Pancreas (tissue), 10 donors: Measurements from ENCODE around the gene PMCH. TPM values are rescaled to one million over a fixed set of nuclear protein-coding genes. Genes with fewer than 3 reads are reported as not detected.

ENCODE experiments used
- ATAC-seq, 4 donors: fragments of 200-7000 bp; cut with Tn5 transposase; one replicate each; pipeline versions ENCODE4 v1.8.0 to v1.9.1; 2020; ENCODE audit warnings: mild to moderate bottlenecking in 4 of 4, moderate library complexity in 4 of 4
- DNase-seq, 6 donors: peaks; one replicate each; pipeline ENCODE4 v3.0.0-alpha.2; 2020
- FAIRE-seq: peaks from 2 replicates; lab custom pipeline; 2012; peaks lifted over from hg19 to GRCh38; lab: Jason Lieb, UNC
- H3K27ac ChIP-seq, 4 donors: fragments of 200-600 bp; sonication (generic); 1 replicate in 3 of 4; 2 replicates in 1 of 4; pipeline versions ENCODE4 v1.5.0 to v1.8.0; 2020
- H3K27me3 ChIP-seq, 4 donors: fragments of 200-600 bp; one replicate each; pipeline ENCODE4 v1.8.0; 2021
- H3K36me3 ChIP-seq, 3 donors: fragments of 200-600 bp; sonication (generic) in 1 of 3; one replicate each; pipeline versions ENCODE4 v1.5.0 to v1.8.0; 2020 to 2021
- H3K4me1 ChIP-seq, 3 donors: fragments of 200-600 bp; one replicate each; pipeline ENCODE4 v1.8.0; 2021
- H3K4me3 ChIP-seq, 4 donors: fragments of 200-600 bp; sonication (generic) in 2 of 4; one replicate each; pipeline versions ENCODE4 v1.5.0 to v1.8.0; 2020 to 2021
- H3K9me3 ChIP-seq, 4 donors: fragments of 200-600 bp; one replicate each; pipeline ENCODE4 v1.8.0; 2021
- WGBS, 2 donors: extraction: QIAGEN DNeasy Blood & Tissue Kit; methylation state at CpG; one replicate each; pipeline ENCODE4 v1.1.7; 2013; 5-methylcytosine and 5-hydroxymethylcytosine counted together
- intact Hi-C, 3 donors: fragments of 100-400 bp; cut with DNase I; formaldehyde crosslinking; loops; one replicate each; pipeline versions ENCODE4 v1.11.1 to v1.14.2; 2022
- polyA plus RNA-seq, 2 donors: library from polyadenylated mRNA; stranded (reverse); fragments of 200-250 nt; gene quantifications; one replicate each; pipeline ENCODE4 v1.2.3, GENCODE V29; 2013
- total RNA-seq, 6 donors: library from RNA; stranded (reverse); fragmentation: NEBNext Ultra II Directional in 4 of 6; extraction: Animal tissue kit (Norgen Biotek cat#: 25700) in 4 of 6; gene quantifications; one replicate each; pipeline versions ENCODE4 v1.2.1 to v1.2.4, GENCODE V29; 2021 to 2023
- TF ChIP-seq, protein P1 (sequence below), 4 donors: fragments of 200-600 bp; sonication (generic) in 3 of 4; IDR thresholded peaks; one replicate each; pipeline versions ENCODE4 v1.5.0 to v1.8.0; 2021; ENCODE audit warnings: antibody characterized with exemption in 4 of 4
- donor health status: healthy with polysubstance abuse.
- donor health status: DM: no; HTN: no; CAD: no; lungs with moderate emphysema.
- donor health status: DM: no; HTN: no; CAD: no.
- donor health status: control.
- donor health status: control.
- donor health status: Bipolar disorder and iron deficiency.
- donor health status: DM: yes; HTN: yes; CAD: no.
- donor health status: DM: no; HTN: no; CAD: no.
- donor health status: DM: no; HTN: no; CAD: no.
- donor health status: DM: yes; HTN: yes; CAD: no.

Gene PMCH
- total and polyA plus RNA-seq, 8 donors, result not detected

DNA sequence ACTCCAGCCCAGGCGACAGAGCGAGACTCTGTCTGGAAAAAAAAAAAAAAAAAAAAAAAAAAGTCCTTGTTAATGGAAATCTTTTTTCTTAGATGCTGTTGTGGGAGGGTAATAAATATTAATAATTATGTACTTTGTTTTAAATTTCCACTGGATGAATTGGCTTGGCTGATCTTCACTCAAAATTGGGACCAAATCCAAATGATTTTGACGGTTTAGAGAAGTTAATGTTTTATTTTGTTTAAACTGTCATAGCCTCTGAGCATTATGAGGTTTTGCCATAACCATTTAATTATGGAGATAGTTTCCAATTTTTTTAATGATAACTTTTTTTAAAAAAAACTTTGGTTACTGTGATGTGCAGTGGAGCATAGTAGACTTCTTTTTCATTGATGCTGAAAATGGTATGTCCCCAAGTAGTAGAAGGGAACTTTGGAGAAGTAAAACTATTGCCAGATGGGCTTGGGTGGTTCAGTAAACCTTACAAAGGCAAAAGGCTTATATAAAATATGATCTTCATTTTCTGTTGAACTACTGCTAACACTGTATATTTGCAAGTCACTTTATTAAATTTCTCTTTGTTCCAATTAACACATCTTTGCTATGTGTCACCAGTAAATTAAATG lies 3.9 kb upstream of the PMCH start:
- WGBS, 2 donors, result 71 to 75% methylated on average over 3 of the region's 3 CpGs
- TF ChIP-seq, protein P1, sequence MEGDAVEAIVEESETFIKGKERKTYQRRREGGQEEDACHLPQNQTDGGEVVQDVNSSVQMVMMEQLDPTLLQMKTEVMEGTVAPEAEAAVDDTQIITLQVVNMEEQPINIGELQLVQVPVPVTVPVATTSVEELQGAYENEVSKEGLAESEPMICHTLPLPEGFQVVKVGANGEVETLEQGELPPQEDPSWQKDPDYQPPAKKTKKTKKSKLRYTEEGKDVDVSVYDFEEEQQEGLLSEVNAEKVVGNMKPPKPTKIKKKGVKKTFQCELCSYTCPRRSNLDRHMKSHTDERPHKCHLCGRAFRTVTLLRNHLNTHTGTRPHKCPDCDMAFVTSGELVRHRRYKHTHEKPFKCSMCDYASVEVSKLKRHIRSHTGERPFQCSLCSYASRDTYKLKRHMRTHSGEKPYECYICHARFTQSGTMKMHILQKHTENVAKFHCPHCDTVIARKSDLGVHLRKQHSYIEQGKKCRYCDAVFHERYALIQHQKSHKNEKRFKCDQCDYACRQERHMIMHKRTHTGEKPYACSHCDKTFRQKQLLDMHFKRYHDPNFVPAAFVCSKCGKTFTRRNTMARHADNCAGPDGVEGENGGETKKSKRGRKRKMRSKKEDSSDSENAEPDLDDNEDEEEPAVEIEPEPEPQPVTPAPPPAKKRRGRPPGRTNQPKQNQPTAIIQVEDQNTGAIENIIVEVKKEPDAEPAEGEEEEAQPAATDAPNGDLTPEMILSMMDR (IDR thresholded peaks at IDR 0.05), result no peak
- intact Hi-C loops, result no loop called here

GRCh38 chr12:102195826-102196225 lies 1.8 kb downstream of the PMCH start:
- DNase-seq, result no peak
- H3K27ac ChIP-seq, result no peak overlapping the region
- H3K27me3 ChIP-seq, result no peaks in the 10 kb centered on the region
- H3K36me3 ChIP-seq, result no peaks in the 10 kb centered on the region
- TF ChIP-seq, protein P1 (IDR thresholded peaks at IDR 0.05), result no peak
- ATAC-seq, result no peak
- intact Hi-C loops, result no loop called here
- no peak overlapping the region for H3K4me3 ChIP-seq
- H3K9me3 ChIP-seq, result no peaks in the 10 kb centered on the region
- no peaks in the 10 kb centered on the region for H3K4me1 ChIP-seq
- FAIRE-seq, result no peak
- WGBS, 2 donors, result 80 to 82% methylated on average over 4 of the region's 4 CpGs

More for the DNA sequence above, 3.9 kb upstream of the PMCH start:
- Histone ChIP-seq H3K36me3 (no peaks in the 10 kb centered on the region), H3K27ac (no peak overlapping the region), H3K4me3 (no peak overlapping the region), H3K9me3 (no peaks in the 10 kb centered on the region), H3K4me1 (no peaks in the 10 kb centered on the region), H3K27me3 (no peaks in the 10 kb centered on the region)
- FAIRE-seq (no peak), DNase-seq (no peak), ATAC-seq (no peak)

GRCh38 chr12:102182635-102183034 lies 15.0 kb downstream of the PMCH start:
- no peaks in the 10 kb centered on the region for H3K9me3 ChIP-seq
- no peaks in the 10 kb centered on the region for H3K27me3 ChIP-seq
- TF ChIP-seq, protein P1 (IDR thresholded peaks at IDR 0.05), result no peak
- no peak for ATAC-seq
- WGBS, 2 donors, result 77 to 78% methylated on average over 2 of the region's 2 CpGs
- H3K4me1 ChIP-seq, result no peaks in the 10 kb centered on the region
- H3K27ac ChIP-seq, result no peak overlapping the region
- intact Hi-C loops, result no loop called here
- DNase-seq, result no peak
- no peak for FAIRE-seq
- H3K4me3 ChIP-seq, result no peak overlapping the region
- H3K36me3 ChIP-seq, result no peaks in the 10 kb centered on the region

DNA sequence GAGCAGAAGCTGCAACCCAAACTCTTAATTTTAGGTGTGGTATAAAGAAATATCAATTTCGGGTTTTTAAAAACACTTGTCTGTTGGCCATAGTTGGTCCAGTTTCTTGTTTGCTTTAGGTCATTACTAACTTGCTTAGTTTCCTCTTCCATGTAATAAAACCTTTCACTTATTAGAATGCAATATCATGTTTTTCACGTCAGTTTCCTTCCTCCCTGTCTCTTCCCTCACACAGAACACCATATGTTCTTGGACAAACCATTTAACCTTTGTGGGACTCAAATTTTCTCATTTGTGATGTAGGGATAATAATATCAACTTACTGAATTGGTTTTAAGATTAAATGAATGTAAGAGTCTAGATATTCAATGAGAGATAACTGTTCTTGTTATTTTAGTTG lies 22.9 kb downstream of the PMCH start:
- 80 to 91% methylated on average over 2 of the region's 2 CpGs for whole genome bisulfite sequencing, 2 donors
- Histone ChIP-seq H3K36me3 (no peaks in the 10 kb centered on the region), H3K27me3 (no peaks in the 10 kb centered on the region), H3K4me3 (no peak overlapping the region), H3K9me3 (no peaks in the 10 kb centered on the region), H3K4me1 (no peaks in the 10 kb centered on the region), H3K27ac (no peak overlapping the region)
- DNase-seq (no peak), FAIRE-seq (no peak), ATAC-seq (no peak)
- TF ChIP-seq, protein P1 (IDR thresholded peaks at IDR 0.05), result no peak
- intact Hi-C loops, result no loop called here

DNA sequence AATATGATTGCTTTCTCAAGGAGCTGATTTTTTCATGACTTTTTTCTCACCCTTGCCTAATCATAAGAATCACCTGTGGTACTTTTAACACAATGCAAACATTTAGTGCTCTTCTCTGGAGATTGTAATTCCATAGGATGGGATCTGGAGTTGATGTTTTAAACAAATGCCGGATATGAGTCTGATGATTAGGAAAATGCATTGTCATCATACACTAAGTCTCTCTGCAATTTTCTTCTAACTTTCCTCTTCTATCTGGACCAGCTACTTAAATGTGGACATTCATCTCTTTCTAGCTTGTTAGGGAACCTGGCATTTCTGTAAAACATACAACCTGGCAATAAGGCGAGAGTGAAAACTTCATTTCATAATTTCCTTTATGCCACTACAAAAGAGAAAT lies 23.5 kb downstream of the PMCH start:
- FAIRE-seq (no peak), DNase-seq (no peak), ATAC-seq (no peak)
- Histone ChIP-seq H3K27ac (no peak overlapping the region), H3K27me3 (no peaks in the 10 kb centered on the region), H3K9me3 (no peaks in the 10 kb centered on the region), H3K4me3 (no peak overlapping the region), H3K4me1 (no peaks in the 10 kb centered on the region), H3K36me3 (no peaks in the 10 kb centered on the region)
- intact Hi-C loops, result no loop called here
- TF ChIP-seq, protein P1 (IDR thresholded peaks at IDR 0.05), result no peak
- WGBS, 2 donors, result 93 to 98% methylated on average over 2 of the region's 2 CpGs
